HG03439 (cell line): ENCODE results near the gene GRK3.
"Not testable (repeated sequence)": the region's sequence is repeated elsewhere in the genome, so short reads cannot be mapped to it uniquely, and the experiment has no call there.

Source experiments
- ATAC-seq: cut with Tn5 transposase; IDR thresholded peaks from one replicate; pipeline ENCODE4 v1.9.1; 2021; ENCODE audit warnings: mild to moderate bottlenecking, moderate library complexity; ENCODE audit not compliant: unreplicated experiment

The GRK3 gene

GRCh38 chr22:25623851-25624250 is 59.4 kb downstream of the GRK3 start:
- no peak for ATAC-seq

DNA sequence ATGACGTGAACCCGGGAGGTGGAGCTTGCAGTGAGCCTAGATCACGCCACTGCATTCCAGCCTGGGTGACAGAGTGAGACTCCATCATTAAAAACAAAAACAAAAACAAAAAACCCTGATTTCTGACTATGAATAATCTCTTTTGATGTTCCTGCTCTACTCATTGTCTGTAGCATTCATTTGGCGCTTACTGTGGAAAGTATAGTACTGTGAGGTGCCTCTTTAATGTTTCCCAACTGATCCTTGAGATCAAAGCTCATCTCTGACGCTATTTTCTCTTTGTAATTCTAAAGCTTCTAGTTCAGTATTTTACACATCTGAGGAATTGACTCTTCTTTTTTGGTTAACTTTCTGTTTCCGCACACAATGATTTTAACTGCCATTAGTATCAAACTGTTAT is 60.0 kb downstream of the GRK3 start:
- no peak for ATAC-seq

- not testable (repeated sequence) for ATAC-seq
Observed at GRCh38 chr22:25625747-25626623, 61.5 kb downstream of the GRK3 start.

GRCh38 chr22:25626624-25626990 is 62.1 kb downstream of the GRK3 start:
- no peak for ATAC-seq

- ATAC-seq = no peak
Observed at GRCh38 chr22:25627271-25627852, 62.9 kb downstream of the GRK3 start.

GRCh38 chr22:25628494-25628893 is 64.0 kb downstream of the GRK3 start:
- no peak for ATAC-seq

DNA sequence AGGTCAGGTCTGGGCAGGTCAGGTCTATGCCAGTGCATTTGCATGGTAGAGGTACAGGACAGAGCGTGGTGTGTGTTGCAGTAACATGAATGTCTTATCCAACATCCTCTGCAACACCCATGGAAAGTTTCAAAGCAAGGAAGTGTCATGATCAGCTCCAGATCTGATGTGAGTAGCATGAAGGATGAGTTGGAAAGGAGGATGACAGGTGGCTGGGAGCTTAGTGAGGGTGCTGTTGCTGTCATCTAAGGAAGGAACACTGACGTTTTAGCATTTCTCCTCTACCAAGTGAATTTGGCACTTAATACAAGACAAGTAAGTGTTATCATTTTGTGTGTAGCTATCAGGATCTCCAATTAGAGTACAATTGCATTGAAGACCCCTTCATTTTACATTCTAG is 65.1 kb downstream of the GRK3 start:
- no peak for ATAC-seq

DNA sequence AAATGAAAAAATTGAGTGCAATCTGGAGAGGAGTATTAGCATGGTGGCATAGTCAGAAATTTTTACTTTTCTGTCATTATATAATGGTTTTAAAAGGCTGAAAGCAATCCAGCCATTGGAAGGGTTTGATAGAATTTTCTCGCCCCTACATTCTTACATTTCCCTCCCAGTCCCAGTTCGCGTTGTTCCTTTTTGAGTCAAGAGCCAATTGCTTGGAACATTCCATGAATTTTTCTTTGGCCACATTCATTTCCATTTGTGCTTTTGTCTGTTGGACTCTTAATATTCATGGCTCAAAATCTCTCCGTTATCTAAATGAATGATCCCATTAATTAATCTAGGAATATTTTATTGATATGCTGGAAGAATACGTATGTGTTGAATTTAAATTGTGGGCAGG is 66.0 kb downstream of the GRK3 start:
- ATAC-seq = no peak

- ATAC-seq = no peak
Observed at GRCh38 chr22:25636323-25636722, 71.8 kb downstream of the GRK3 start.

- no peak for ATAC-seq
Observed at GRCh38 chr22:25637032-25637431, 72.6 kb downstream of the GRK3 start.

- no peak for ATAC-seq
Observed at GRCh38 chr22:25637672-25638071, 73.2 kb downstream of the GRK3 start.

DNA sequence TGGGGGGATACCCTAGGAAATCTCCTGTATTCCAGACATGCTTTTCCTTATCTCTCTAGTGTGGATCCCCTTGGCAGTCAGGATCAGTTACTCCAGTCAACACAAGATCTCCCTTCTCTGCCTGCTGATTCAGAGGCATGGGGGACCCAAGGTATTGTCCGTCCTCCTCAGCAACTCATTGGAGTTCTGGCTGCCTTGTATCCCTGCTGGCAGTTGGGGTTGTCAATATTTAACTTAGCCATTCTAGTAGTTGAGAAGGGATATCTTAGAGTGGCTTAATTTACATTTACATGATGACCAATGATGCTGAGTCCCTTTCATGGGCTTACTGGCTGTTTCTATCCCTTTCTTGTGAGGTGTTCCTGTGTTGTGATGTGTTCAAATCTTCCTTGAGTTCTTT is 74.2 kb downstream of the GRK3 start:
- no peak for ATAC-seq

GRCh38 chr22:25641650-25642049 is 77.2 kb downstream of the GRK3 start:
- ATAC-seq = no peak

DNA sequence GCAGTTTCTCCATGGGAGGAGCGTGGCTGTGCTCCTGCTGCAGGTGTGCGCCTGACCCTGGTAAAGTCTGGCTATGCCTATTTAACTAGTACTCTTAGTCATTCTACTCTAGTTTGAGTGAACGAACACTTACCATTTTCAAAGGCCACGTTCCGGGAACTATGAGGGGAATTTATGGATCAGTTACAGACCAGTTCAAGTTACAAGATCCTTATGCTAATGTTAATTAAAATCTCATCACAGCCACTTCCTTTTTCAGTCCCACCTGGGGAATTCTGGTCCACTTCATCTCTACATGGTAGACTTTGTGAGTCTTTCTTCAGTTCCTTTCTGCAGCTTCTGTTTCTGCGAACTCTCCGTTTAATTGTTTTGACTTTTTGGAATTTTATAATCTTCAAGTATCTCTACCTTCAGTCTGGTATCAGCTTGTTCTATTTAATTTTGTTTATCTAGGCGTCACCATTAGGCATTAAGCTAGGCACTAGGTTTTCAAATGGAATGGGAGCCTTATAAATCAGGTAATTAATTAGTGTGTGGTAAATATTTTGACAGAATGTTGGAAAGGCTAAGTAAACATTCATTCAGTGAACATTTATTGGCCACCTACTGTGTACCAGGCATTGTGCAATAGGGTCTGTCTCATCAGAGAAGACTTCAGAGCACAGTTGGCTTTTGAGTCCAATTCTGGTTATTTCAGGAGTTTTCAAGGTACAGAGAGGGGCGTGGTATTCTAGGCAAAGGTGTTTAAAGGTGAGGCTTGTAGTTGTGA is 78.9 kb downstream of the GRK3 start:
- ATAC-seq = no peak

DNA sequence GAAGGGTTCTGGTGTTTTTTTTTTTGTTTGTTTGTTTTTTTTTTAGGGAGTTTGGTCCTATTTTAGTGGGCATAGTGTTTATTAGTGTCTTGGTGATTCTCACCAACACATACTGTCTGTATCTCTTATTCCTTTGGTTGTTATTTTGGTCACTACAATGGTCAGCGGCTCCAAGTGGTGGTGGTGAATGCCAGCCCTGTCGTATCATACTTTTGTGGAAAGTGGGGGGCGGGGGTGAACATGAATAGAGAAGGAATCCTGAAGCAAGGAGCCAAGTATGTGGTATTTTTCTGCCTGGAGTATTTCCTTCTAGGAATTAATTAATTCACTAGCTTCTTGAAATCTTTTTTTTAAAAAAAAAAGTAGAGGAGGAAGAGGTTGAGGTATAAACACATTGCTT is 79.6 kb downstream of the GRK3 start:
- no peak for ATAC-seq

DNA sequence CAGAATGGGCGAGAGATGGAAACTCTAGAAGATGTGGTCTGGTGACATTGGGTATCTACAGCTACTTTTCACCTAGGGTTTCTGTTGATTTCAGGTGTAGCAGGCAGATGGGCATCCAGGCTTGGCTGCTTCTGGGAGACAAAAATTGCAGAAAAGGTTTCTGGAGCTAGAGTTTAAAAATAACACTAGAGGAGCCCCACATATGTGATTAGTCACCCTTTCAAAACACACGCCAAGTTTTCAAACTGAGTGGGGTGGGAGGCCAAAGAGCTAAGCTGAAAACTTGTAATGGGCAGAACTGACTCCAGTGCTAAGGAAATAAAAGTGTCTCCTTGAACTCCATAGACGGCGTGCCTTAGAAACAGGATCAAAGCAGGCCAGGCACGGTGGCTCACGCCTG is 80.8 kb downstream of the GRK3 start:
- ATAC-seq = no peak

- ATAC-seq = no peak
Observed at GRCh38 chr22:25645964-25646363, 81.5 kb downstream of the GRK3 start.

DNA sequence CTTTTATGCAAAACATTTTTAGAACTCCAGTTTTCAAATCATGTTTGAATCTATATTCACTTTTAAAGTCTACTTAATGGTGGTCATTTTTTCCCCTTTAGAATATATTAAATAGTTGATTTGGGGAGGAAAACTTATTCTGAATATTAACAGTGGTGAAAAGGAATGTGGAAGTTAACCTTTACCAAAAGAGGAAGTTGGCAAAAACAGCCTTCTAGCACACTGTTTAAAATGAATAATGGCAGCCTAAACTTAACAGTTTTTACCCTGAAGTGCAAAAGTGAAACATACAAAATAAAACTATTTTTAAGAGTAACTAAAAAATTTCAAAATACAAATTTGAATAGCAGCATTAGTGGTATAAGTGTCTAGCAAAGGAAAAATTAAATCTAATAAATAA is 86.4 kb downstream of the GRK3 start:
- ATAC-seq = no peak

- no peak for ATAC-seq
Observed at GRCh38 chr22:25651332-25652085, 87.0 kb downstream of the GRK3 start.

DNA sequence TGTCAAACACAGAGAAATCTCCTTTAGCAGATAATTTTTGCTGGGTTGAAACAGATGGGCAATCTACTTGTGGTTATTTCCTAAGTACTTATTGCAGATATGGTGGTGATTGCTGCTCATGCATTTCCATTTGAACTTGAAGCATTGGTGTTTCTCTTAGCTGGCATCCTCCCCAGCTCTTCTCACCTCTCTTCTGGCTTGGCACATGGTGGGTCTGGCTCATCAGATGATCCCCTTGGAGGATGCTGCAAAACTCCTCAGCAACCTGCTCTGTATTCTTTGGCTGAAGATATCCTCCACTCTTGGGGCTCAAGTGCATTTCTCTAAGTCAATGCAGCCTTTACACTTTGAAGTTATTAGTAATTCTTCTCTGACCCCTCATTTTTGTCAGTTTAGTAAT is 90.2 kb downstream of the GRK3 start:
- ATAC-seq = no peak

GRCh38 chr22:25655371-25655935 is 91.0 kb downstream of the GRK3 start:
- no peak for ATAC-seq
